DOHH2 (cell line): ENCODE measurements around the gene ZCRB1.

Experiments
- H3F3A ChIP-seq: fragments of 200-600 bp; sonication (generic), shearing (Covaris generic); 2 replicates; pipeline ENCODE4 v1.6.0; 2016; ENCODE audit warnings: antibody characterized with exemption, mild to moderate bottlenecking; ENCODE audit not compliant: control insufficient read depth, insufficient read depth
- H3K27ac ChIP-seq: fragments of 200-600 bp; sonication (generic); 2 replicates; pipeline ENCODE4 v1.5.1; 2014; ENCODE audit warnings: low read depth, mild to moderate bottlenecking, low read length, moderate library complexity
- H3K27me3 ChIP-seq: fragments of 200-600 bp; sonication (generic); 2 replicates; pipeline ENCODE4 v1.6.1; 2014; ENCODE audit warnings: mild to moderate bottlenecking, low read length, mixed read lengths; ENCODE audit not compliant: control insufficient read depth
- H3K36me3 ChIP-seq: fragments of 200-600 bp; sonication (generic); 2 replicates; pipeline ENCODE4 v1.6.1; 2014; ENCODE audit warnings: mild to moderate bottlenecking, low read length, moderate library complexity, mixed read lengths; ENCODE audit not compliant: control insufficient read depth
- H3K4me1 ChIP-seq: fragments of 200-600 bp; sonication (generic); 2 replicates; pipeline ENCODE4 v1.6.1; 2014; ENCODE audit warnings: mild to moderate bottlenecking, low read length, mixed read lengths; ENCODE audit not compliant: control insufficient read depth
- H3K4me2 ChIP-seq: fragments of 200-600 bp; sonication (generic); 2 replicates; pipeline ENCODE4 v1.6.0; 2014; ENCODE audit warnings: mild to moderate bottlenecking, low read length, moderate library complexity
- H3K4me3 ChIP-seq: fragments of 200-600 bp; sonication (generic); 2 replicates; pipeline ENCODE4 v1.5.1; 2014; ENCODE audit warnings: mild to moderate bottlenecking, low read length, mixed read lengths
- H3K79me2 ChIP-seq: fragments of 200-600 bp; sonication (generic); 2 replicates; pipeline ENCODE4 v1.6.1; 2014; ENCODE audit warnings: mild to moderate bottlenecking, low read length, mixed read lengths; ENCODE audit not compliant: control insufficient read depth
- H3K9me2 ChIP-seq: fragments of 200-600 bp; sonication (generic); replicated peaks from 2 replicates; pipeline ENCODE4 v1.6.1; 2014; ENCODE audit warnings: mild to moderate bottlenecking, low read length, mixed read lengths; ENCODE audit not compliant: control insufficient read depth
- H3K9me3 ChIP-seq: fragments of 200-600 bp; sonication (generic); 2 replicates; pipeline ENCODE4 v1.6.1; 2014; ENCODE audit warnings: antibody characterized with exemption, low read length, mixed read lengths; ENCODE audit not compliant: control insufficient read depth, insufficient read depth
- H4K20me1 ChIP-seq: fragments of 200-600 bp; sonication (generic); 2 replicates; pipeline ENCODE4 v1.6.0; 2014; ENCODE audit warnings: low read depth, mild to moderate bottlenecking, antibody characterized with exemption, low read length, moderate library complexity; ENCODE audit not compliant: control insufficient read depth, insufficient read depth
- EZH2phosphoT487 ChIP-seq: fragments of 200-600 bp; sonication (generic); IDR thresholded peaks from 2 replicates; pipeline ENCODE4 v1.6.1; 2017; ENCODE audit warnings: borderline replicate concordance, mild to moderate bottlenecking, antibody characterized with exemption, low read length, moderate library complexity, mixed read lengths
- TF ChIP-seq, protein P1 (sequence below): fragments of 200-600 bp; sonication (generic); IDR thresholded peaks from one replicate; pipeline ENCODE4 v1.5.1; 2014; ENCODE audit warnings: antibody characterized with exemption, mild to moderate bottlenecking, low read depth, low read length; ENCODE audit not compliant: poor library complexity, severe bottlenecking

The ZCRB1 gene

GRCh38 chr12:42325653-42326474 is at the start of gene ZCRB1, which contains the start of gene PPHLN1:
ZCRB1 (minus strand) TSS chr12:42326094; CDS start chr12:42324102, 1,992 bp downstream.
PPHLN1 (plus strand) TSS chr12:42326167; CDS start chr12:42335903, 9,736 bp downstream.
- peaks cover 32% of the 10 kb centered on the region for H3K36me3 ChIP-seq
- H3K9me2 ChIP-seq, result no peaks in the 10 kb centered on the region
- peaks cover 14% of the 10 kb centered on the region for H4K20me1 ChIP-seq
- H3K4me1 ChIP-seq, result peaks cover 20% of the 10 kb centered on the region
- no peaks in the 10 kb centered on the region for H3K9me3 ChIP-seq
- H3K4me3 ChIP-seq, result peak within 1 kb of the TSS; percentile 91
- no peaks in the 10 kb centered on the region for H3F3A ChIP-seq
- peak within 1 kb of the TSS; percentile 24 for H3K27ac ChIP-seq
- TF ChIP-seq EZH2phosphoT487, result no peak
- TF ChIP-seq, protein P1, sequence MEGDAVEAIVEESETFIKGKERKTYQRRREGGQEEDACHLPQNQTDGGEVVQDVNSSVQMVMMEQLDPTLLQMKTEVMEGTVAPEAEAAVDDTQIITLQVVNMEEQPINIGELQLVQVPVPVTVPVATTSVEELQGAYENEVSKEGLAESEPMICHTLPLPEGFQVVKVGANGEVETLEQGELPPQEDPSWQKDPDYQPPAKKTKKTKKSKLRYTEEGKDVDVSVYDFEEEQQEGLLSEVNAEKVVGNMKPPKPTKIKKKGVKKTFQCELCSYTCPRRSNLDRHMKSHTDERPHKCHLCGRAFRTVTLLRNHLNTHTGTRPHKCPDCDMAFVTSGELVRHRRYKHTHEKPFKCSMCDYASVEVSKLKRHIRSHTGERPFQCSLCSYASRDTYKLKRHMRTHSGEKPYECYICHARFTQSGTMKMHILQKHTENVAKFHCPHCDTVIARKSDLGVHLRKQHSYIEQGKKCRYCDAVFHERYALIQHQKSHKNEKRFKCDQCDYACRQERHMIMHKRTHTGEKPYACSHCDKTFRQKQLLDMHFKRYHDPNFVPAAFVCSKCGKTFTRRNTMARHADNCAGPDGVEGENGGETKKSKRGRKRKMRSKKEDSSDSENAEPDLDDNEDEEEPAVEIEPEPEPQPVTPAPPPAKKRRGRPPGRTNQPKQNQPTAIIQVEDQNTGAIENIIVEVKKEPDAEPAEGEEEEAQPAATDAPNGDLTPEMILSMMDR, result no peak
- H3K79me2 ChIP-seq, result peaks cover 67% of the 10 kb centered on the region
- no peaks in the 10 kb centered on the region for H3K27me3 ChIP-seq
- peak within 1 kb of the TSS; percentile 88 for H3K4me2 ChIP-seq

DNA sequence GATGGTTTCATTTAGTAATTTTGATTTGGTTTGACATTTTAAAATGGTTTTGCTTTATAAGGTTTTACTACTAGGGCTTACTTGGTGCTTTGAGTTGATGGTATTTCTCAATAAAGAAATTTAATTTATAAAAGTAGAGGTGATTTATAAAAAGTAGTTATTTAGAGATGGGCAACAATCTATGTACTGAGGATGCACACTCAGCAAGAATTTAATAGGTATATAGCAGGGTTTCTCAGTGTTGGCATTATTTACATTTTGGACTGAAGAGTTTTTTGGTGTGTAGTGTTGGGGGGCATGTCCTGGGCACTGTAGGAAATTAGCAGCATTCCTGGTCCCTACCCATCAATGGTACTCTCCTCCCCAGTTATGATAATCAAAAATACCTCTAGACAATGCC is 47.8 kb upstream of the ZCRB1 start:
- Histone ChIP-seq H4K20me1 (peaks cover 7% of the 10 kb centered on the region; the same call in 1 of the 2 replicates), H3K4me2 (no peak overlapping the region), H3K9me2 (no peaks in the 10 kb centered on the region), H3K36me3 (peaks cover 15% of the 10 kb centered on the region), H3K79me2 (peaks cover 14% of the 10 kb centered on the region), H3F3A (peaks cover 2% of the 10 kb centered on the region), H3K27ac (no peak overlapping the region), H3K4me1 (peaks cover 5% of the 10 kb centered on the region), H3K27me3 (no peaks in the 10 kb centered on the region), H3K9me3 (no peaks in the 10 kb centered on the region), H3K4me3 (no peak overlapping the region)
- no peak for TF ChIP-seq EZH2phosphoT487

- peaks cover 14% of the 10 kb centered on the region for H3K79me2 ChIP-seq
Observed at GRCh38 chr12:42372154-42372791, 46.4 kb upstream of the ZCRB1 start.

More at GRCh38 chr12:42372154-42372791, 46.4 kb upstream of the ZCRB1 start:
- TF ChIP-seq, protein P1, result peak; percentile 84
- TF ChIP-seq EZH2phosphoT487, result no peak
- peaks cover 5% of the 10 kb centered on the region for H3K4me1 ChIP-seq
- no peaks in the 10 kb centered on the region for H3K9me3 ChIP-seq
- no peaks in the 10 kb centered on the region; the same call in 1 of the 2 replicates for H3F3A ChIP-seq
- H3K36me3 ChIP-seq, result peaks cover 15% of the 10 kb centered on the region
- H3K9me2 ChIP-seq, result no peaks in the 10 kb centered on the region
- peaks cover 7% of the 10 kb centered on the region; the same call in 1 of the 2 replicates for H4K20me1 ChIP-seq
- no peaks in the 10 kb centered on the region for H3K27me3 ChIP-seq
- no peak overlapping the region for H3K4me2 ChIP-seq
- H3K4me3 ChIP-seq, result no peak overlapping the region
- H3K27ac ChIP-seq, result no peak overlapping the region
